NB4 (cell line): Measurements from ENCODE around the gene ZNF764.

ENCODE experiments used
- MYC ChIP-seq: IDR thresholded peaks from 2 replicates; pipeline ENCODE4 v1.6.1; 2011; ENCODE audit warnings: low read depth, low read length
- POLR2A ChIP-seq: IDR thresholded peaks from 2 replicates; pipeline ENCODE4 v1.6.1; 2011; ENCODE audit warnings: mild to moderate bottlenecking; ENCODE audit not compliant: insufficient read length; ENCODE audit errors: extremely low read depth
- TF ChIP-seq, protein P1 (sequence below): IDR thresholded peaks from one replicate; pipeline ENCODE4 v1.5.1; 2012; ENCODE audit warnings: low read depth, low read length

DNA sequence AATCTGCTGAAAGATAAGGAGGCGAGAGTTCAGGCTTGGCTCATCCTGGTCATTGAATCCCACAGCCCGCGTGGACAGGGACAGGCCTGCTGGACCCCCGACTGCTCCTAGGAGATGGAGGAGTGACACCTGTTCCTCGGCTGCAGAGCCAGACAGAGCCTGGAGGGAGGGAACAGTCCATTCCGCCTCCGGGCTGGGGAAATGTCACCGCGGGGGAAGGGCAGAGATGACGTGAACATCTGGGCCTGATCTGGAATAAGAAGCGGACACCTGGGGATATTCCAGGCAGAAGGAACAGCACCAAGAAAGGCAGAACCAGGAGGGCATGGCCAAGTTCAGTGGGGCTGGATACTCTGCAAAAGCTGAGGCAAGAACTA lies 25.0 kb downstream of the ZNF764 start:
- TF ChIP-seq, protein P1, sequence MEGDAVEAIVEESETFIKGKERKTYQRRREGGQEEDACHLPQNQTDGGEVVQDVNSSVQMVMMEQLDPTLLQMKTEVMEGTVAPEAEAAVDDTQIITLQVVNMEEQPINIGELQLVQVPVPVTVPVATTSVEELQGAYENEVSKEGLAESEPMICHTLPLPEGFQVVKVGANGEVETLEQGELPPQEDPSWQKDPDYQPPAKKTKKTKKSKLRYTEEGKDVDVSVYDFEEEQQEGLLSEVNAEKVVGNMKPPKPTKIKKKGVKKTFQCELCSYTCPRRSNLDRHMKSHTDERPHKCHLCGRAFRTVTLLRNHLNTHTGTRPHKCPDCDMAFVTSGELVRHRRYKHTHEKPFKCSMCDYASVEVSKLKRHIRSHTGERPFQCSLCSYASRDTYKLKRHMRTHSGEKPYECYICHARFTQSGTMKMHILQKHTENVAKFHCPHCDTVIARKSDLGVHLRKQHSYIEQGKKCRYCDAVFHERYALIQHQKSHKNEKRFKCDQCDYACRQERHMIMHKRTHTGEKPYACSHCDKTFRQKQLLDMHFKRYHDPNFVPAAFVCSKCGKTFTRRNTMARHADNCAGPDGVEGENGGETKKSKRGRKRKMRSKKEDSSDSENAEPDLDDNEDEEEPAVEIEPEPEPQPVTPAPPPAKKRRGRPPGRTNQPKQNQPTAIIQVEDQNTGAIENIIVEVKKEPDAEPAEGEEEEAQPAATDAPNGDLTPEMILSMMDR = no peak
- TF ChIP-seq MYC (no peak), POLR2A (no peak)
